Breast epithelium (tissue), 3 donors: Measurements from ENCODE around the gene RAB6D.

Source experiments
- CTCF ChIP-seq, 3 donors: fragments of 450-650 bp; IDR thresholded peaks; one replicate each; pipeline ENCODE4 v1.5.1; 2016 to 2017; ENCODE audit warnings: antibody characterized with exemption in 3 of 3, mild to moderate bottlenecking in 3 of 3, moderate library complexity in 3 of 3
- POLR2AphosphoS5 ChIP-seq, 3 donors: sonication (generic); formaldehyde crosslinking; IDR thresholded peaks; one replicate each; pipeline ENCODE4 v1.6.1; 2017; ENCODE audit warnings: antibody characterized with exemption in 3 of 3

- TF ChIP-seq CTCF (IDR thresholded peaks at IDR 0.05) = no peak
- TF ChIP-seq POLR2AphosphoS5 (IDR thresholded peaks at IDR 0.05) = no peak
Observed at GRCh38 chr2:131369954-131370353, 6.0 kb upstream of the RAB6D start.
